Pons (tissue), 1 donor: ENCODE data around the gene ZFYVE28.

Source experiments
- DNase-seq: peaks from one replicate; pipeline ENCODE4 v3.0.0-alpha.2; 2016; ENCODE audit warnings: low spot score

The ZFYVE28 gene

GRCh38 chr4:2368746-2369437 is 49.6 kb downstream of the ZFYVE28 start:
- no peak for DNase-seq

GRCh38 chr4:2367626-2368025 is 50.8 kb downstream of the ZFYVE28 start:
- no peak for DNase-seq

- DNase-seq: no peak
These were observed 51.9 kb downstream of the ZFYVE28 start for GRCh38 chr4:2366252-2367192.

GRCh38 chr4:2365913-2366210 is 52.6 kb downstream of the ZFYVE28 start:
- no peak for DNase-seq

GRCh38 chr4:2365054-2365912 is 53.2 kb downstream of the ZFYVE28 start:
- no peak for DNase-seq

DNA sequence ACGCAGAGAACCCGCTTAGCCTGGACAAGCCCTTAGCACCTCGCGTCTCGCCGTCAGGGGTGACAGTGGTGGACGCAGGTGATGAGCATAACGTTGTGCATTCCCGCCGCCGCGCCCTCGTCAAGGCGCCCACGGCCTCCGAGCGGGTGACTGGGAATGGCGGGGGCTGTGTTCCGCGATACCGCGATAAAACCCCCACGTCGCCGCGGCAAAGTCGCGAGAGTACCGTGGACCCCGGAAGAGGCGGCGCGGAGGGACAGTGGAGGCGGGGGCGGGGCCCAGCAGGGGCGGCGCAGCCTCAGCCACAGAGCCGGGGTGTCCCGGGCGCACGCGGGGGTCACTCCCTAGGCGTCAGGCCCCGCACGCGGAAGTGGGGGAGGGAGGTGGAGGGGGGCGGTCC is 53.8 kb downstream of the ZFYVE28 start:
- DNase-seq: no peak

GRCh38 chr4:2363951-2364653 is 54.3 kb downstream of the ZFYVE28 start:
- DNase-seq: no peak

DNA sequence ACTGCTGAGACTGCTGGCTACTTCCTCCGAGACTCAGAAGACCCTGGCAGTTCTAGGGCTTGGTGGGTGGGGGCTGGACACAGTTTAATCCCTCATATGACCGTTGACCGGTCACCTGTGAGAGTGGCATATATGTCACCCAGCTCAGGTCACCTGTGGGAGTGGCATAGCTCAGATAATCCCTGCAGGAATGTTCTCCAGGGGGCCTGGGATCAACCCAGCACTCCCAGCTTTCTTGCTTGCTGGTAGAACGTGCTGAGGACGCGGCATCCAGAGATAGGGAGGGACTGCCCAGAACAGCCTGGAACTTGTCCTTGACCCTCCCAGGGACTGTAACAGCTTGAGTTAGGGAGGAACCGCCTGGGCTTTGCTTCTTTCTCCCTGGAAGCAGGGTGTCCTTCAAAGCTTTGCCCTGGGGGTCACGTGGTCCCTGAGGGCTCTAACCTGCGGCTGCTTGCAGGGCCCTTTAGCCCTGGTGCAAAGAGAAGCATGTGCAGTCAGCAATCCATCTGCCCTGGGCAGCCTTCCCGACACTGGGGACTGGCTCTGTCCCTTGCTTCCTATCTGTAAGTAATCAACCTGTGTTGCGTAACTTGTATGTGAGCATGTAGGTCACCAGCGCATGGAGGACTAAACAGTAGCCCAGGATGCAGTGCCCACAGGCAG is 55.3 kb downstream of the ZFYVE28 start:
- DNase-seq: no peak

DNA sequence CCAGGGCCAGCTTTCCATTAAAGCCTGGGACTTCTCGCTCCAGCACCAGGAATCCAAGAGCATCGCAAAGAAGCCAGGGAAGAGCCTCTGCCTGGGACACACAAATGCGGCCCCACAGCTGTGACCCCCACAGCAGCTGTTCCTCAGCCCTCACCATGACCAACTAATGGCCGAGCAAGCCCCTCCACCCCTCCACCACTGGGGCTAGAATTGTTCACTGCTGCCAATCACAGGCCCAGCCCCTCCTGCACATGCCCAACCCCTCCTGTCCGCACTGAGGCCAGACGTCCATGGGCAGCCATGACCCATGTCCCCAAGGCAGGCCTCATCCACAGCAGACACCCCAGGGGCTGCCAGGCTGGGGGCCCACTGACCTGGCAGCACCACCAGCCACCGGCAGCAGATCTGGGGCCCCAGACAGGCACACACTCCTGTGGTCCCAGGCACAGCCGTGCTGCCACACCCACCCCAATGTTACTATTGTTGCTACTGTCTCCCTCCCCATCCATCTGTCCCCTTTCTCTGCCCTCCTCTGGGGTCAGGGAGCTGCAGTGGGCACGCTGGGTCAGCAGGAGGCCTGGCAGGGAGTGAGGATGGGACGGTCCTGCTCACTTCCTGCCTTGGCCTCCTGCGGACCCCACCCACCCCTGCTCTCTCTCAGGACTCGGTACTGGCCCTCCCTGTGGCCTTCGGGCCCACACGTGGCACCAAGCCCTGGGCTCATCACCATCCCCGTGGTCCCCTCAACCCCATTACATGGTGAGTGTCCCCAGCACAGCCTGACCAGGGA is 56.0 kb downstream of the ZFYVE28 start:
- no peak for DNase-seq

GRCh38 chr4:2361366-2362265 is 56.8 kb downstream of the ZFYVE28 start:
- DNase-seq: no peak

GRCh38 chr4:2360396-2360730 is 58.1 kb downstream of the ZFYVE28 start:
- no peak for DNase-seq

DNA sequence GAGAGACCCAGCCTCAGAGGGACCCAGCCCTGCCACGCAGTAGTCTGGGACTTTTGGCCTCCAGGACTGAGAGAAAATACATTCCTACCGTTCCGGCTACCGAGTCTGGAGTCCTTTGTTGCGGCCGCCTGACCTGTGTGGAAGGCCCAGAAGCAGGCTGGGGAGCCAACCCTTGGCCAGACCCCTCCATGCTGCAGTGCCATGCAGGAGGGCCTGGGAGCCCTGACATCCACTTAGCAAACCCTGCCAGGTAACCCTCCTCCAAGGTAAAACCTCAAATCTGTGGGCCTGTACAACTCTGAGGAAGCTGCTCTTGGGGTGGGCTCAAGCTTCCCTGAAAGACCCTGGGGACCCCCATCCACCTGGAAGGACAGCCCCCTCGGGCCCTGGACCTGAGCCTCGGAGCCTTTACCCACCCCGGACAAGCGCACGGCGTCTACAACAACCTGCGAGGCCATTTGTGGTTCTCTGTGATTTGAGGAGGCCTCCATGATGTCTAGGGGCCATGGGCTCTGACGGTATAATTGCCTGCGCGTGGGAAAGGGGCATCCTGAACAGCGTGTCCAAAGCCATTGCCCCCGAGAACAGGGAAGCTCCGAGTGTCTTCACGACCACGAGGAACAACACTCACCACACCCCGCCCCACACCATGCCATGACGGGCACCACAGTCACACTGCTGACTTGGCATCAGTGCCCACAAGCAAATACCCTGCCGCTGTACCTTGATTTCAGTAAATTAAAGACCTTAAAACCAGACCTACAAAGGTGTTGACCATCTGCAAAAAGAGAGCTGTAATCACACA is 58.7 kb downstream of the ZFYVE28 start:
- no peak for DNase-seq

DNA sequence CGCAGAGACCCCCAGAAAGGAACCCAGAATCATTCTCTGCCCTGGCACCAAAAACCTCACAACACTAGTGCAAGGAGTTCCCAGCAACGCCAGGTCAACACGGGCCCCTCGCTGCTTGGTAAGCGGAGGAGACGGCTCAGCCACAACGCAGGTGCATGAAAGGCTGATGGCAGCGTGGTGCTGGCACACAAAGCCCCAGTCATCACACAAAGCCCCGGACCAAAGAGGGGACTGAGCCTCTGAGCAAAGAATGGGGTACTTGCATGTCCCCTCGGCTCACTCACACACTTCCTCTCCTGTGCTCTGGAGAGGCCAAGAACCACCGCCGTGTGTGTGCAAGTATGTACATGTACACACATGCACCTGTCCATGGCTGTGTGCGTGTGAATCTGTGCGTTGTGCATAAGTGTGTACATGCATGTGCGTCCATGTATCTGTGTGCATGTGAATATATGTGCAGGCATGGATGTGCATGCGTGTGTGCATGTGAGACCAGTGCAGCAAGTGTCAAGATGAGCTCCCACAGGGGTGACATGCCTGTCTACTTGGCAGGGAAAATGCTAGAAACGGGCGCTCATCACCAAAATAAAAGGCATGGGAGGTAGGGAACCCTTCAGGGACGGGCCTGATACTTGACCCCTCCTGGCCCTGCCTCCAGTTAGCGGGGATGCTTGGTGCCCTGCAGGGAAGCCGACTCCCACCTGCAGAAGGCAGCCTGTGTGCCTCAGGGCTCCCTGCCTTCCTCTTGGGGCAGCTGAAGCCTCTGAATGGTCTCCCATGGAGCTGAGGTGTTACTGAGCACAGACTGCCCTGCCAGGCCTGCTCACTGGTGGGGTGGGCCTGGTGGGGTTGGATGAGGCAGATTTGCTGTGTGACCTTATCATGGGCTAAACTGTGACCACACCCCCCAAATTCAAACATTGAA is 60.4 kb downstream of the ZFYVE28 start:
- no peak for DNase-seq

GRCh38 chr4:2356123-2357069 is 62.0 kb downstream of the ZFYVE28 start:
- DNase-seq: no peak

DNA sequence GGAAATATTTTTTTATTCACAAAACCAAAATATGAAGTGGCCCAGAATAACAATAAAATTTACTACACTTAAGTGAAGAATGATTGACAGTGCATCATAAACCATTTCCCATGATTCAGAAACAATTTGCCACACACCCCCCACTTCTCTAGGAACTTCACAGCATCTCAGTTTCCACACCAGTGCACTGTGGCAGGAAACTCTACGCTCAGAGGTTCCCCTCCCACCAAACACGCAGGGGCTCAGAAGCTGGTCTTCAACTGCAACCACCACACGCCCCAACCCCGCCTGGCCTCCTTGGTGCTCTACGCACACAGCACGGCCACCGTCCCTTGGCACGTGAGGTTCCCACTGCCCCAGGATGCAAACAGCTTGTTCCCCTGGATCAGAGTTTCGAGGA is 63.7 kb downstream of the ZFYVE28 start:
- no peak for DNase-seq

- no peak for DNase-seq
These were observed 64.3 kb downstream of the ZFYVE28 start for GRCh38 chr4:2354118-2354517.
